Renal pelvis (tissue), 4 donors: ENCODE results near the gene PLB1. TPM values are rescaled to one million over a fixed set of nuclear protein-coding genes. Genes with fewer than 3 reads are reported as not detected.
"Not testable (repeated sequence)": the region's sequence is repeated elsewhere in the genome, so short reads cannot be mapped to it uniquely, and the experiment has no call there.

ENCODE experiments used
- DNase-seq: peaks from one replicate; pipeline ENCODE4 v3.0.0-alpha.2; 2013
- polyA plus RNA-seq, 3 donors: library from polyadenylated mRNA; unstranded; fragments of 120-200 nt; gene quantifications; one replicate each; pipeline ENCODE4 v1.2.1, GENCODE V29; 2013; ENCODE audit not compliant: insufficient read length in 3 of 3

PLB1 gene
- polyA plus RNA-seq, 3 donors, result 1.1 to 1.6 (median 1.3) TPM

- DNase-seq, result no peak
Observed at GRCh38 chr2:28463893-28464292, 32.0 kb upstream of the PLB1 start.

DNA sequence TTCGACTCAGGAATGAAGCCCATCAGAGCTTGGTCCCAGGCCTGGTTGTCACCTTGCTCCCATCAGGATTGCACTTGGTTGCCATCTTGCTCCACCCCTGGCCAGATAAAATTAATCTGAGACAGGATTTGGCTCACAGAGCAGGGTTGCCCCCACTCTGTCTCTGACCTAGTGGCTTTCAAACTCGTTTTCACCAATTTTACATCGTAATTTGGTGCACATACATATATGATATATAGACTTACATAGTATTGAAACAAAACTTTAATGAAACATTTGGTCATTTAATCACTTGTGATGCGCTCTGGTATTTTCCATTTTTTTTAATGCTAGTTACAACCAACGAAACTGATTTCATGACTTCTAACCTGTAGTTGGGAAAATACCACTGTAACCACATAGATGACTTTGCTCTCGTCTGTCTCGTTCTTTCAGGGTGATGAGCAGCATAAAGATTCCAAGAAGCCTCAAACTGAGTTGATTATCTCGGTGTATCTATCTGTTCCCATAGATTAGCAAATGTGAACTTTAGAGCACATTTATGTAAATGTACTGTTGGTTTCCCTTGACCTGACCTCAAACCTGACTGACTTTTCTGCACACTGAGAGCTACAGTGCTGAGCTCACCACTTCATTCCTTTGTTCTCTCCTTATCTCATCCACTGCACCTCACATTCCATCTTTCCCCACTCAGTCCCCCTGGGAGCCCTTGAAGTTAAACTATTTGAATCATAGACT, 30.5 kb upstream of the PLB1 start:
- no peak for DNase-seq

DNA sequence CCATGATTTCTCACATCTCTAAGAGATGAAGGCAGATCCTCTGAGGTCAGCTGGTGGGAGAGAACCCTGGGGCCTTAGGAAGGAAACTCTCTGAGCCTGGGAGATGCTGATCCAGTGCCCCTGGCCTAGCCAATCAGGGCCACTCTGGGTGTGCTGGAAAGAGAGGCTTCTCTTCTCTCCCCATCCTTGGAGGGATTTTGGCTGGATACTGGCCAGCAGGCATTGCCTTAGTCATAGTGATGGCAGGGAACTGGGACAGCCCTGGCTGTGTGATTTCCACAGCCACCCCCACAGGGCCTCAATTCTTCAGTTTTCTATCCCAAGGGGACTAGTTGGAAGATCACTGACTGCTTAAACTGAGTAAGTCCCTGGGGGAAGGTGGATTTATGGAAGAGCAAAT, 26.6 kb upstream of the PLB1 start:
- DNase-seq, result no peak

DNA sequence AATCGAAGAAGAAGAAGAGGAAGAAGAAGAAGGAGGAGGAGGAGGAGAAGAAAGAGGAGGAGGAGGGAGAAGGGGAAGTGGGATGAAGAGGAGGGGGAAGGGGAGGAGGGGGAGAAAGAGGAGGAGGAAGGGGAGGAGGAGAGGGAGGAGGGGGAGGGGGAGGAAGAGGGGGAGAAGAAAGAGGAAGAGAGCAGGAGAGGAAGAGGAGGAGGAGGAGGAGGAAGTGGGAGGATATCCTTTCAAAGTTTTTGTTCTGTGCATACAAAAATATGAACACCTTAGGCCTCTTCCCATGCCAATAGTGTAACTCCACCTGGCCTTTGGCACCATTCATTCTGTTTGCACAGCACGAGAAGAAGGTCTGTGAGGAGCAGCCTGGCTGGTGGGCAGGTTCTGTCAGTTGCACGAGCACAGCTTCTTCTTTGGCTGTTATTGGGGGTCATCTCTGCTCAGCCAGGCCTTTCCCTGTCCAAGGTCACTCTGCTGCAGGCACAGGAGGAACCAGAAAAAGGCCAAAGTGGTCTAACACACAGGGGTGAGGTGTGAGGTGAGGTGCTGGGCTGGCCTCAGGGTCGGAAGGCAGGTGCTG, 25.8 kb upstream of the PLB1 start:
- DNase-seq, result no peak

DNA sequence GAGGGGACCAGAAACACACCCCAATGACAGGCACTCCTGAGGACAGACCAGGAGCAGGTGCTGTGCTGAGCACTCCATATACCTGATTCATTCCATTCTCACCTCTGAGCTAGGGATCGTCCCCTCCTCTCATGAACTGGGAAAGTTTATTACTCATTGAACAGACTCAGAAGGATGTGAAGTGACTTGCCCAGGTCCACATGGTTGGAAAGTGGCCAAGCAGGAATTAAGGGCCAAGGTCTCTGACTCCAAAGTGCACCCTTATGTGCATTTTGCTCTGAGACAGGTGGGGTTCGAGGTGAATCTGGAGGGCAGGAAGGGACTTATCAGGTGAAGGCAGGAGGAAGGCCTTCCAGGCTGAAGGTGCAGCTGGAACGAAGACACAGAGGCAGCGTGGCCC, 25.1 kb upstream of the PLB1 start:
- no peak for DNase-seq

GRCh38 chr2:28471214-28471613, 24.6 kb upstream of the PLB1 start:
- no peak for DNase-seq

GRCh38 chr2:28471701-28472236, 24.1 kb upstream of the PLB1 start:
- no peak for DNase-seq

DNA sequence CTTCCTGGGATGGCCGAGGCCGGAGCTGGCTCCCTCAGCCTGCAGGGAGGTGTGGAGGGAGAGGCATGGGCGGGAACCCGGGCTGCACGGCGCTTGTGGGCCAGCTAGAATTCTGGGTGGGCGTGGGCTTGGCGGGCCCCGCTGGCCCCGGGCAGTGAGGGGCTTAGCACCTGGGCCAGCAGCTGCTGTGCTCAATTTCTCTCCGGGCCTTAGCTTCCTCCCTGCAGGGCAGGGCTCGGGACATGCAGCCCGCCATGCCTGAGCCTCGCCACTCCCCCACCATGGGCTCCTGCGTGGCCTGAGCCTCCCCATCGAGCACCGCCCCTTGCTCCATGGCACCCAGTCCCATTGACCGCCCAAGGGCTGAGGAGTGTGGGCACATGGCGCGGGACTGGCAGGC, 23.2 kb upstream of the PLB1 start:
- DNase-seq, result not testable (repeated sequence)

DNA sequence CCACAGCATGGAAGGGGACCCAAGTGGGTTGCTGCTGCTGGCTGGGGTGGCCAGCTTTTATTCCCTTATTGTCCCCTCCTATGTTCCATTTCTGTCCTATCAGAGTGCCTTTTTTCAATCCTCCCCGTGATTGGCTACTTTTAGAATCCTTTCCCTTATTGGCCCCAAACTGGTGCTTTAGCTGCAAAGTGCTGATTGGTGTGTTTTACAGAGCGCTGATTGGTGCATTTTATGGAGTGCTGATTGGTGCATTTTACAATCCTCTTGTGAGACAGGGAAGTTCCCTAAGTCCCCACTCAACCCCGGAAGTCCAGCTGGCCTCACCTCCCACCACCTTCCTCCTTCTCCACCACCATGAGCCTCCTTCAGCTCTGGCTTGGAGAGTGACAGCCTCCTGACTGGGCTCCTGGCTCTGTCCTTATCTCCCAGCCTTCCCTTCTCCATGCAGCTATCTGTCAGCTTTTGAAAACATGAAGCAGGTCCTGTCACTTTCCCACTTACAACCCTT, 20.7 kb upstream of the PLB1 start:
- DNase-seq, result no peak

- DNase-seq, result no peak
Observed at GRCh38 chr2:28477087-28477486, 18.8 kb upstream of the PLB1 start.

DNA sequence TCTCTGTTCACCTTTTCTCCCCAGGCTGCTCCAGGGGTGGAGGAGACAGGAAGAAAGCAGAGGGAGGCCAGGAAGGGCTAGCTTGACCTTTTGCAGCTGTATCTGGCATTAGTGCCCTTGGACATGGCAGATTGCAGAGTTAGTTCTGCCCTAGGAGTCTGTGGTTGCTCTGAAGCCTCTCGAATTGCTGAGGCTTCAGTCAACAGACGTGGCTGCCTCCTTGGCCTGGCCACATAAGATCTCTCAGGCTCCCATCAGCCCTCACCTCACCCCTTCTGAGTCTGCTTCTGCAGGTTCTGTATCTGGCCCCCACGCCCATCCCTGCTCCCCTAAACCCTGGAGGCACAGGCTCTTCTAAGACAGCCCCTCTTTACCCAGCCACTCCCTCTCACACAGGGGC, 18.2 kb upstream of the PLB1 start:
- DNase-seq, result no peak

DNA sequence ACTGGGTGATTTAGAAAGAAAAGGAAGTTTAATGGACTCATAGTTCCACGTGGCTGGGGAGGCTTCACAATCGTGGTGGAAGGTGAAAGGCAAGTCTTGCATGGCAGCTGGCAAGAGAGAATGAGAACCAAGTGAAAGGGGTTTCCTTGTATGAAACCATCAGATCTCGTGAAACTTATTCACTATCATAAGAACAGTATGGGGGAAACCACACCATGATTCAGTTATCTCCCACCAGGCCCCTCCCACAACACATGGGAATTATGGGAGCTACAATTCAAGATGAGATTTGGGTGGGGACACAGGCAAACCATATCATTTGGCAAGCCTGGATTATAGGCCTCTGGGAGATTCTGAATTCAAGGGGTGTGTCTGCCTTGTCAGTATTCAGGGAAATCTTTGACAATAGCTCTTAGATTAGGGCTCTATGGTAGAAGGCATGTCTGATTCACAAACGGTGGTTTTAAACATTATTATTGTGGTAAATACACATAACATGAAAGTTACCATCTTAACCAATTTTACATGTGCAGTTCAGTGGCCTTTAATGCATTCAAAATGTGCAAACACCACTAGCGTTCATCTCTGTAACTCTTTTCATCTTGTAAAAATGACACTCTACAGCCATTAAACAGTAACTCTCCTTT, 15.3 kb upstream of the PLB1 start:
- no peak for DNase-seq

GRCh38 chr2:28481905-28482304, 14.0 kb upstream of the PLB1 start:
- no peak for DNase-seq

GRCh38 chr2:28484835-28485234, 11.0 kb upstream of the PLB1 start:
- DNase-seq, result no peak

DNA sequence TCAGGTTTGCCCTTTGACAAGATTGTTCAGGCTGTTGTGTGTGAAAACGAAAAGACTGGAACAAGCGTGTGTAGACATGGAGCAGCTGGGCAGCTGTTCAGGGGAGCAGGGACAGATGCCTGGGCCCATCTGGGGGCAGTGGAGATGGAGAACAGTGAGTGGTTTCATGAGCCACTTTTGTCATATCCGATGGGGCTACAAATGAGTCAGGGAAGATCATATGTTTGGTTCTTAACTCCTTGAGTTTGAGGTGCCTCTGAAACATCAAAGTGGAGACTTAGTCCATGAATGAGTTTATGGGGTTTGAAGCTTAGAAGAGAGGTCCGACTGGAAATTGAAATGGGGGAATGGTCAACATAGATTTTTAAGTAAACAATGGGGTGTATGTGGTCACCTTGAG, 9.3 kb upstream of the PLB1 start:
- DNase-seq, result no peak

GRCh38 chr2:28487258-28487657, 8.6 kb upstream of the PLB1 start:
- DNase-seq, result no peak

GRCh38 chr2:28488083-28488830, 7.6 kb upstream of the PLB1 start:
- no peak for DNase-seq

- DNase-seq, result no peak
Observed at GRCh38 chr2:28488858-28489575, 6.8 kb upstream of the PLB1 start.

GRCh38 chr2:28490558-28490957, 5.3 kb upstream of the PLB1 start:
- DNase-seq, result no peak

GRCh38 chr2:28492282-28492681, 3.6 kb upstream of the PLB1 start:
- no peak for DNase-seq

- no peak for DNase-seq
Observed at GRCh38 chr2:28493636-28494035, 2.2 kb upstream of the PLB1 start.

DNA sequence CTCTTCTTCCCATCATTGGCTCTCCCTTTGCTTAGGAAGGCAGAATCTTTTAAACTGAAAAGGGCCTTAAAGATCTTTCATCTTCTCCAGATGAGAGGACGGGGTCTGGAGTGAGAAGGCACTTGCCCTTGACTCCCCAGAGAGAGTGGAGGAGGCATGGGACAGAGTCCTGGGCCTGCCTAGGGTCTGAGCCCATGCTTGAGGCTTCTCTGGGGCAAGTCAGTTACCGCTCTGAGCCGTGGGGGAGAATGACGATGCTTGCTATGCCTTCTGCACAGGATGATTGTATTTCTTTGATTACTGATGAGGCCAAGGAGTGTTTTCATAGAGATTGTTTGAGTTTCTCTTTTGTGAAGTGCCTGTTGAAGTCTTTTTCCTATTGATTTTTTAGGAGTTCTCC, 921 bp downstream of the PLB1 start:
- DNase-seq, result no peak
